ENCODE data around the gene TPRG1.

Gene TPRG1

GRCh38 chr3:189286188-189286587, 114.4 kb downstream of the TPRG1 start:
- DNase-seq: no peak

- no peak for DNase-seq
These were observed 115.1 kb downstream of the TPRG1 start for GRCh38 chr3:189286916-189287315.

- DNase-seq: no peak
These were observed 116.8 kb downstream of the TPRG1 start for GRCh38 chr3:189288348-189289235.

- no peak for DNase-seq
These were observed 117.5 kb downstream of the TPRG1 start for GRCh38 chr3:189289251-189289650.

- DNase-seq: no peak
These were observed 121.1 kb downstream of the TPRG1 start for GRCh38 chr3:189292667-189293484.

GRCh38 chr3:189294649-189295048, 122.9 kb downstream of the TPRG1 start:
- DNase-seq: no peak

- no peak for DNase-seq
These were observed 123.3 kb downstream of the TPRG1 start for GRCh38 chr3:189295089-189295488.

GRCh38 chr3:189297932-189298331, 126.2 kb downstream of the TPRG1 start:
- DNase-seq: no peak

GRCh38 chr3:189298469-189299375, 127.0 kb downstream of the TPRG1 start:
- DNase-seq: no peak

- DNase-seq: no peak
These were observed 128.6 kb downstream of the TPRG1 start for GRCh38 chr3:189300345-189300744.

- no peak for DNase-seq
These were observed 129.7 kb downstream of the TPRG1 start for GRCh38 chr3:189301479-189301878.

GRCh38 chr3:189303584-189303983, 131.8 kb downstream of the TPRG1 start:
- DNase-seq: no peak

GRCh38 chr3:189304465-189305351, 132.9 kb downstream of the TPRG1 start:
- DNase-seq: no peak

- no peak for DNase-seq
These were observed 133.6 kb downstream of the TPRG1 start for GRCh38 chr3:189305412-189305811.

GRCh38 chr3:189307963-189308362, 136.2 kb downstream of the TPRG1 start:
- no peak for DNase-seq

- DNase-seq: no peak
These were observed 136.8 kb downstream of the TPRG1 start for GRCh38 chr3:189308608-189309007.

- no peak for DNase-seq
These were observed 137.7 kb downstream of the TPRG1 start for GRCh38 chr3:189309400-189309975.

GRCh38 chr3:189311521-189311920, 139.8 kb downstream of the TPRG1 start:
- no peak for DNase-seq

- no peak for DNase-seq
These were observed 141.1 kb downstream of the TPRG1 start for GRCh38 chr3:189312866-189313265.

GRCh38 chr3:189316296-189317019, 144.7 kb downstream of the TPRG1 start:
- DNase-seq: no peak

- no peak for DNase-seq
These were observed 146.1 kb downstream of the TPRG1 start for GRCh38 chr3:189317911-189318310.

Data from NCI-H1694 treated with DMSO at 0.1 percent for 48 hours (cell line).